WERI-Rb-1 (cell line): Measurements from ENCODE around the gene ASCC1.

ENCODE experiments used
- DNase-seq: peaks from one replicate; pipeline ENCODE4 v3.0.0-alpha.2; 2020
- H3K27ac ChIP-seq: fragments of 250-450 bp; sonication (Bioruptor Pico); 2 replicates; pipeline ENCODE4 v1.5.1; 2020; ENCODE audit warnings: mild to moderate bottlenecking, moderate library complexity
- H3K27me3 ChIP-seq: fragments of 250-450 bp; sonication (Bioruptor Pico); 2 replicates; pipeline ENCODE4 v1.5.1; 2021; ENCODE audit warnings: mild to moderate bottlenecking, low read depth, moderate library complexity; ENCODE audit not compliant: insufficient read depth, severe bottlenecking
- H3K36me3 ChIP-seq: fragments of 250-450 bp; sonication (Bioruptor Pico); 2 replicates; pipeline ENCODE4 v1.5.1; 2020; ENCODE audit warnings: mild to moderate bottlenecking, moderate library complexity
- H3K4me3 ChIP-seq: 2 replicates; pipeline ENCODE4 v1.5.1; 2011; ENCODE audit warnings: low read depth, mild to moderate bottlenecking, control low read depth, low read length
- H3K9me3 ChIP-seq: fragments of 250-450 bp; sonication (Bioruptor Pico); 2 replicates; pipeline ENCODE4 v1.5.1; 2021; ENCODE audit warnings: mild to moderate bottlenecking, moderate library complexity; ENCODE audit not compliant: severe bottlenecking
- TF ChIP-seq, protein P1 (sequence below): IDR thresholded peaks from 2 replicates; pipeline ENCODE4 v1.5.1; 2011; ENCODE audit warnings: low read depth, mild to moderate bottlenecking, control low read depth, inconsistent platforms, low read length

ASCC1 gene

DNA sequence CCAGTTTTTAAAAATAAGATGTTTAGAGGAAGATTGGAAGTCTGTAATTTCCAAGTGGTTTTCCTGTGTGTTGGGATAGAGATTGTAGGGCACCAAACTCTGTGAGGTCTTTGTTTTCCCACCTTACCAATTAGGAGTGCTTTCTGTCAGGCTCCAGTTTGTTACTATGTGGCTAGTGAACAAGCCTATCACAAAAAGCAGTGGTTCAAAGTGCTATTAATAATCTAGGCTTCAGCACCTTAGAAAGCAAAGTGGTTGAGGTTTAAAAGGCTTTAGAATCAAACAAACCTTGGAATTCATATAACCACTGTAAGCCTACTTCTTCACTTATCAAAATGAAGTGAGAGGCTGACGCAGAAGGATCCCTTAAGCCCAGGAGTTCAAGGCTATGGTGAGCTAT lies 11.4 kb downstream of the ASCC1 start:
- TF ChIP-seq, protein P1, sequence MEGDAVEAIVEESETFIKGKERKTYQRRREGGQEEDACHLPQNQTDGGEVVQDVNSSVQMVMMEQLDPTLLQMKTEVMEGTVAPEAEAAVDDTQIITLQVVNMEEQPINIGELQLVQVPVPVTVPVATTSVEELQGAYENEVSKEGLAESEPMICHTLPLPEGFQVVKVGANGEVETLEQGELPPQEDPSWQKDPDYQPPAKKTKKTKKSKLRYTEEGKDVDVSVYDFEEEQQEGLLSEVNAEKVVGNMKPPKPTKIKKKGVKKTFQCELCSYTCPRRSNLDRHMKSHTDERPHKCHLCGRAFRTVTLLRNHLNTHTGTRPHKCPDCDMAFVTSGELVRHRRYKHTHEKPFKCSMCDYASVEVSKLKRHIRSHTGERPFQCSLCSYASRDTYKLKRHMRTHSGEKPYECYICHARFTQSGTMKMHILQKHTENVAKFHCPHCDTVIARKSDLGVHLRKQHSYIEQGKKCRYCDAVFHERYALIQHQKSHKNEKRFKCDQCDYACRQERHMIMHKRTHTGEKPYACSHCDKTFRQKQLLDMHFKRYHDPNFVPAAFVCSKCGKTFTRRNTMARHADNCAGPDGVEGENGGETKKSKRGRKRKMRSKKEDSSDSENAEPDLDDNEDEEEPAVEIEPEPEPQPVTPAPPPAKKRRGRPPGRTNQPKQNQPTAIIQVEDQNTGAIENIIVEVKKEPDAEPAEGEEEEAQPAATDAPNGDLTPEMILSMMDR, result no peak
- Histone ChIP-seq H3K27me3 (no peaks in the 10 kb centered on the region), H3K9me3 (no peaks in the 10 kb centered on the region), H3K27ac (no peak overlapping the region), H3K36me3 (peaks cover 40% of the 10 kb centered on the region), H3K4me3 (no peak overlapping the region)
- no peak for DNase-seq

DNA sequence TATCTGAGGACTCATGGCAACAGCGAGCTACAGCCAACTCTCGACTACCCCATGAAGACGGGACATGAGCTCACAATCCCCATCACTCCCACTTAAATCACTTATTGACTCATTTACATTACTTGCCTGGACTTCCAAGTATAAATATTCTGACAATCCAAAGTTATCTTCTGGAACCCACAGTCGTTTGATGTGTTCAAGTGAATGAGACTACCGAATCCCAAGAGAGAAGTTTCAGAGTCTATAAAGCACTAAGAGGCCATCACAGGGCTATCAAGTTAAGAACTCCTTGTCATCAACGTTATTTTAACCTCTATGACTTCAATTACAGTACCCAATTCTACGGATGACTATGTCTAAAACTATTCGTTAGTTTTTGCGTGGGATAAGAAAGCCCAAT lies 11.8 kb downstream of the ASCC1 start:
- TF ChIP-seq, protein P1, result no peak
- Histone ChIP-seq H3K27ac (no peak overlapping the region), H3K9me3 (no peaks in the 10 kb centered on the region), H3K36me3 (peaks cover 35% of the 10 kb centered on the region), H3K4me3 (no peak overlapping the region), H3K27me3 (no peaks in the 10 kb centered on the region)
- no peak for DNase-seq

DNA sequence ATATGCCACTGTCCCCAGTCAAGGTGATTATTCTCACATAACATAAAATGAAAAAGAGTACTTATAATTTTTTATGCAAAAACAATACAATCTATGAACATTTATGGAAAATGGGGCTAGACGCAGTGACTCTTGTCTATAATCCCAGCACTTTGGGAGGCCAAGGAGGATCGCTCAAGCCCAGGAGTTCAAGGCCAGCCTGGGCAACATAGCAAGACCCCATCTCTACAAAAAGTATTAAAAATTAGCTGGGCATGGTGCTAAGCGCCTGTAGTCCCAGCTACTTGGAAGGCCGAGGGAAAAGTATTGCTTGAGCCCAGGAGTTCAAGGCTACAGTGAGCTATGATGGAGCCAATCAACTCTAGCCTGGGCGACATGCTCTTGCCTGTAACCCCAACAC lies 14.8 kb downstream of the ASCC1 start:
- Histone ChIP-seq H3K36me3 (peaks cover 23% of the 10 kb centered on the region), H3K27me3 (no peaks in the 10 kb centered on the region), H3K27ac (no peak overlapping the region), H3K9me3 (no peaks in the 10 kb centered on the region), H3K4me3 (no peak overlapping the region)
- TF ChIP-seq, protein P1, result no peak
- DNase-seq, result no peak

DNA sequence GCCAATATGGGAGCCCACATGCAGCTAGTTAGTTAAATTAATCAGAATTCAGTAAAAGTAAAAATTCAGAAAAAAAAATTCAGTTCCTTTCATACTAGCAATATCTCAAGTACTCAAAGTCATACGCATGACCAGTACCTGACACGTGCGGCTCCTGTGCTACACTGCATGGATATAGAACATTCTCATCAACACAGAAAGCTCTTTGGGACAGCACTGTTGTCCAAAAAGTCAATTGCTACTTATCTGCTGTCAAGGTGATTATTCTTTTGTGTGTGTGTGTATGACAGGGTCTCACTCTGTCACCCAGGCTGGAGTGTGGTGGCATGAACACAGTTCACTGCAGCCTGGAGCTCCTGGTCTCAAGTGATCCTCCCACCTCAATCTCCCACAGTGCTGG lies 15.2 kb downstream of the ASCC1 start:
- no peaks in the 10 kb centered on the region for H3K27me3 ChIP-seq
- peaks cover 26% of the 10 kb centered on the region for H3K36me3 ChIP-seq
- TF ChIP-seq, protein P1, result no peak
- H3K4me3 ChIP-seq, result no peak overlapping the region
- no peaks in the 10 kb centered on the region for H3K9me3 ChIP-seq
- no peak overlapping the region for H3K27ac ChIP-seq
- no peak for DNase-seq

DNA sequence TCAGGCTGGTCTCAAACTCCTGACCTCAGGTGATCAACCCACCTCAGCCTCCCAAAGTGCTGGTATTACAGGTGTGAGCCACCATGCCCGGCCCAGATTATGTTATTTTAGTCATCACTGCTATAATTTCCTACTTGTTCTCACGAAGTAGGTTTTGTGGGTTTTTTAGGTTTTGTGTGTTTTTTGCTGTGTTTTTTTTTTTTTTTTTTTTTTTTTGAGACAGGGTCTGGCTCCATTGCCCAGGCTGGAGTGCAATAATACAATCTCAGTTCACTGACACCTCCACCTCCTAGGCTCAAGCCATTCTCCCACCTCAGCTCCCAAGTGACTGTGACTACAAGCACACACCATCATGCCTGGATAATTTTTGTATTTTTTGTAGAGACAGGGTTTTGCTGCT lies 21.1 kb downstream of the ASCC1 start:
- Histone ChIP-seq H3K27me3 (no peaks in the 10 kb centered on the region), H3K36me3 (peaks cover 6% of the 10 kb centered on the region), H3K9me3 (no peaks in the 10 kb centered on the region), H3K27ac (no peak overlapping the region), H3K4me3 (no peak overlapping the region)
- no peak for DNase-seq
- TF ChIP-seq, protein P1, result no peak

DNA sequence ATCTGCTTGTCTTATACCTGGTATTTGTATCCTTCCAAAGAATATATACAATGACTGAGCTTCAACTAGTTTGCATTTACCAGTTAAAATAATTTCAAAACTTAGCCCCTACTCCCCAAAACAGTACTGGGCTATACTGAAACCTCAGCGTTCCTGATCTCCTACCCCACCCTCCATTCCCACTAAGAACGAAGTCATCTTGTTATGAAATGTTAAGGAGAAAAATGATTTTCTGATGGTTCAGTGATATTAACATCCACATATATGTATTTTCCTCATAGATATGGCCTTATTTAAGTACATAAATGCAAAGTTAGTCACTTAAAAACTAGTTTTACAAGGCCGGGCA lies 29.1 kb downstream of the ASCC1 start:
- Histone ChIP-seq H3K36me3 (no peaks in the 10 kb centered on the region; the same call in 1 of the 2 replicates), H3K9me3 (peaks cover 3% of the 10 kb centered on the region), H3K4me3 (no peak overlapping the region), H3K27me3 (no peaks in the 10 kb centered on the region), H3K27ac (no peak overlapping the region)
- TF ChIP-seq, protein P1, result no peak
- no peak for DNase-seq
